ENCODE data around the gene ORC3. TPM values are rescaled to one million over a fixed set of nuclear protein-coding genes. Genes with fewer than 3 reads are reported as not detected.

Gene ORC3
- total RNA-seq, 4 donors from 2014 or later, result 20.7 to 30.3 (median 24.5) TPM

GRCh38 chr6:87553159-87553765, 36.7 kb upstream of the ORC3 start:
- TF ChIP-seq, protein P1, sequence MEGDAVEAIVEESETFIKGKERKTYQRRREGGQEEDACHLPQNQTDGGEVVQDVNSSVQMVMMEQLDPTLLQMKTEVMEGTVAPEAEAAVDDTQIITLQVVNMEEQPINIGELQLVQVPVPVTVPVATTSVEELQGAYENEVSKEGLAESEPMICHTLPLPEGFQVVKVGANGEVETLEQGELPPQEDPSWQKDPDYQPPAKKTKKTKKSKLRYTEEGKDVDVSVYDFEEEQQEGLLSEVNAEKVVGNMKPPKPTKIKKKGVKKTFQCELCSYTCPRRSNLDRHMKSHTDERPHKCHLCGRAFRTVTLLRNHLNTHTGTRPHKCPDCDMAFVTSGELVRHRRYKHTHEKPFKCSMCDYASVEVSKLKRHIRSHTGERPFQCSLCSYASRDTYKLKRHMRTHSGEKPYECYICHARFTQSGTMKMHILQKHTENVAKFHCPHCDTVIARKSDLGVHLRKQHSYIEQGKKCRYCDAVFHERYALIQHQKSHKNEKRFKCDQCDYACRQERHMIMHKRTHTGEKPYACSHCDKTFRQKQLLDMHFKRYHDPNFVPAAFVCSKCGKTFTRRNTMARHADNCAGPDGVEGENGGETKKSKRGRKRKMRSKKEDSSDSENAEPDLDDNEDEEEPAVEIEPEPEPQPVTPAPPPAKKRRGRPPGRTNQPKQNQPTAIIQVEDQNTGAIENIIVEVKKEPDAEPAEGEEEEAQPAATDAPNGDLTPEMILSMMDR (IDR thresholded peaks at IDR 0.05; ENCODE audit: low read depth), result no peak

DNA sequence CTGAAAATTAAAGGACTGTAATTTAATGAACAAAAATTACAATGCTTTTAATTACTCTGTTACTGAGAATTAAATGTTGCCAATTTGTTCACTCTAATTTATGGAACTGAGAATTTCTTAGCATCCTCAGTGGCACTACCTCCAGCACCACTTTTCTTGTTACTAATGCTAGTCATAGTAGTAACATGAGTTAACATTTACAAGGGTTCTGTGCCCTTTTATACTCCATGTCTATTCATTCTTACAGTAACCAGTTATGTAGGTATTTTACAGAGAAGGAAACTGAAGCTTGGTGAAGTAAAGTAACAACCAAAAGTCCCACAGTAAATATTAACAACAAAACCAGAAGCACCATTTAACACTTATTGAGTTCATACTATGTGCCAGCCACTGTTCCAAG, 34.4 kb upstream of the ORC3 start:
- TF ChIP-seq, protein P1 (IDR thresholded peaks at IDR 0.05; ENCODE audit: low read depth), result no peak

DNA sequence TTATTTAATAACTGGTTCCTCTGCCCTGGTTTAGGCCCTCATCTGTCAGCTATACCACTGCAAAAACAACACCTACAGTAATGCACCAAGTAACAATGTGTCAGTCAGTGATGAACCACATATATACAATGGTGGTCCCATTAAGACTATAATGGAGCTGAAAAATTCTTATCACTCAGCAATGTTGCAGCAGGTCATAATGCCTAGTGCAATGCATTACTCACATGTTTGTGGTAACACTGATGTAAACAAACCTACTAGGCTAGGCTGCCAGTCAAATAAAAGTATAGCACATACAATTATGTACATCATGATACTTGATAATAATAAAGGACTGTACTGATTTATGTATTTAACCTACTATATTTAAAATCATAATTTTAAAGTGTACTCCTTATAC, 31.5 kb upstream of the ORC3 start:
- TF ChIP-seq, protein P1 (IDR thresholded peaks at IDR 0.05; ENCODE audit: low read depth), result no peak

DNA sequence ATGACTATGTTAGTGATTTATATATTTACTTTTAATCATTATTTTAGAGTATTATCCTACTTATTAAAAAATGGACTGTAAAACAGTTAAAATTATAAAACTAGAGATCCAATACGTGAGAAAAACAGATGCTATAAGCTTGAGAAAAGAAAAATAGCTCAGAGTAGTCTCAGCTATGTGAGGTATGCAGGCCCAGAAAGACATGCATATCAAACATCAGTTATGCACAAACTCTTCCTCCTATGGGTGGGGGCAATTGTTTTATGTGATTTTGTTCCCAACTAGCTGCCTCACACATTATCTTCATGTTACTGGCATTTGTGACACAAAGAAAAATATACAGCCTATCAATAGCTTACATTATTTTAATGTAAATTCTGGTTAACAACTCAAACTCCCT, 28.9 kb upstream of the ORC3 start:
- TF ChIP-seq, protein P1 (IDR thresholded peaks at IDR 0.05; ENCODE audit: low read depth), result no peak

DNA sequence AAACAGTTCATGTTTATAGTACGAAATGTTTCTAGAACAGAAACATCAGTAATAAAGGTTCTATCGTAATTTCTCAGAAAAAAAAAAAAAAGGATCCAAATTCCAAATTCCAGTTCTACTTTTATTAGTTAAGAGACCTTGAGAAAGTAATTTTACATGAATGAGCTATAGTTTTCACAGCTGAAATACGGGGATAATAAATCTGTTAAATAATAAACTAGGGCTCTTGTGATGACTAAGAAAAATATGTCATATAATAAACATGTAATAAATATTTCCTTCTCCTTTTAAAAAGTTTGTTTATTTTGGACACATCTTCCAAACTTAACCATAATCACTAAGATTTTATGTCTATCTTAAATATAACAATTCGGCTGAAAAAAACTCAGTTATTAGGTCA, 17.9 kb upstream of the ORC3 start:
- TF ChIP-seq, protein P1 (IDR thresholded peaks at IDR 0.05; ENCODE audit: low read depth), result no peak

DNA sequence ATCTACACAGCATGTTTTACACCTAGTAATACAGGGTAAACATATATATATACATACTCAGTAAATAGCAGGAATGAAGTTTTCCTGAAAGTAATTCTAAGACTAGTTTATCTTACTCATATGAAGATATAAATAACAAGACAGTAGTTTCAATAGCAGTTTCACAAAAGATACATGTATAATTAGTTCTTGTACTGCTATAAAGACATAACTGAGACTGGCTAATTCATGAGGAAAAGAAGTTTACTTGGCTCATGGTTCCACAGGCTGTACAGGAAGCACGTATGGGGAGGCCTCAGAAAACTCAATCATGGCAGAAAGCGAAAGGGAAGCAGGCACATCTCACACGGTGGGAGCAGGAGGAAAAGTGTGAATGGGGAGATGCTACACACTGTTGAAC, 17.1 kb upstream of the ORC3 start:
- TF ChIP-seq, protein P1 (IDR thresholded peaks at IDR 0.05; ENCODE audit: low read depth), result no peak

- TF ChIP-seq, protein P1 (IDR thresholded peaks at IDR 0.05; ENCODE audit: low read depth), result no peak
Measured at GRCh38 chr6:87573307-87574024, 16.5 kb upstream of the ORC3 start.

Data from subcutaneous adipose tissue (tissue), 4 donors.